H1 (cell line): ENCODE data around the gene ANKRD29. TPM values are rescaled to one million over a fixed set of nuclear protein-coding genes. Genes with fewer than 3 reads are reported as not detected.

ENCODE experiments used
- CTCF ChIA-PET: fragments of 300-600 bp; sonication (Branson Sonifier 250); formaldehyde crosslinking; loops from one replicate; lab custom pipeline; 2021; ENCODE audit not compliant: partially characterized antibody; lab: Charles Lee
- POLR2A ChIA-PET: fragments of 300-600 bp; sonication (Branson Sonifier 250); formaldehyde crosslinking; loops from one replicate; lab custom pipeline; 2021; ENCODE audit warnings: inconsistent platforms; ENCODE audit not compliant: partially characterized antibody; lab: Charles Lee
- DNase-seq, 2 experiments: peaks; one replicate each; pipeline versions ENCODE4 v3.0.0 to v3.0.0-alpha.2; 2010 to 2022; ENCODE audit warnings: low spot score in 2 of 2, low read depth in 1 of 2, mixed read lengths in 1 of 2
- FAIRE-seq: peaks from 2 replicates; lab custom pipeline; 2011; peaks lifted over from hg19 to GRCh38; lab: Jason Lieb, UNC
- H2AFZ ChIP-seq: 2 replicates; pipeline ENCODE4 v1.8.1; 2012; ENCODE audit warnings: low read length, inconsistent platforms
- H2AK5ac ChIP-seq: 2 replicates; pipeline ENCODE4 v1.6.1; 2013; ENCODE audit warnings: low read depth, low read length
- H2BK120ac ChIP-seq: replicated peaks from 2 replicates; pipeline ENCODE3; 2013; ENCODE audit warnings: low read depth, low read length, inconsistent platforms
- H2BK12ac ChIP-seq: 2 replicates; pipeline ENCODE4 v1.6.1; 2013; ENCODE audit warnings: low read depth, low read length
- H2BK15ac ChIP-seq: 2 replicates; pipeline ENCODE4 v1.6.1; 2013; ENCODE audit warnings: low read length
- H2BK20ac ChIP-seq: 2 replicates; pipeline ENCODE4 v1.6.1; 2013; ENCODE audit warnings: low read length
- H2BK5ac ChIP-seq: 2 replicates; pipeline ENCODE4 v1.6.1; 2013; ENCODE audit warnings: low read depth, low read length
- H3K14ac ChIP-seq: 2 replicates; pipeline ENCODE4 v1.6.1; 2013; ENCODE audit warnings: inconsistent platforms; ENCODE audit not compliant: insufficient read length
- H3K18ac ChIP-seq: 2 replicates; pipeline ENCODE4 v1.6.1; 2013; ENCODE audit warnings: low read length; ENCODE audit errors: extremely low read depth
- H3K23ac ChIP-seq: 2 replicates; pipeline ENCODE4 v1.6.1; 2013; ENCODE audit warnings: inconsistent platforms; ENCODE audit not compliant: insufficient read length
- H3K23me2 ChIP-seq: 2 replicates; pipeline ENCODE4 v1.6.1; 2013; ENCODE audit warnings: low read depth, low read length
- H3K27ac ChIP-seq: 2 replicates; pipeline ENCODE4 v1.6.1; 2011; ENCODE audit warnings: low read depth, low read length, inconsistent platforms
- H3K27me3 ChIP-seq, 4 experiments: replicated peaks in 1 of 4; 1 replicate in 1 of 4; 2 replicates in 3 of 4; pipeline versions ENCODE4 v1.6.1 to v1.8.1; 2011 to 2013; ENCODE audit warnings: low read length in 3 of 4, mild to moderate bottlenecking in 3 of 4, inconsistent platforms in 2 of 4, mixed read lengths in 2 of 4, moderate library complexity in 1 of 4; ENCODE audit not compliant: control insufficient read depth in 3 of 4, insufficient read depth in 3 of 4; ENCODE audit errors: extremely low read depth in 1 of 4
- H3K36me3 ChIP-seq, 4 experiments: 2 replicates each; pipeline versions ENCODE4 v1.6.1 to v1.8.1; 2011 to 2013; ENCODE audit warnings: mild to moderate bottlenecking in 4 of 4, low read length in 3 of 4, moderate library complexity in 2 of 4, control low read depth in 1 of 4, inconsistent platforms in 1 of 4; ENCODE audit not compliant: insufficient read depth in 4 of 4, control insufficient read depth in 2 of 4
- H3K4ac ChIP-seq: replicated peaks from 2 replicates; pipeline ENCODE3; 2013; ENCODE audit warnings: low read length, low read depth, mixed read lengths, inconsistent platforms; ENCODE audit not compliant: insufficient read length
- H3K4me1 ChIP-seq, 4 experiments: replicated peaks in 1 of 4; 1 replicate in 1 of 4; 2 replicates in 3 of 4; pipeline versions ENCODE4 v1.6.1 to v1.8.1; 2011 to 2013; ENCODE audit warnings: low read length in 3 of 4, inconsistent platforms in 2 of 4, mixed read lengths in 1 of 4; ENCODE audit not compliant: insufficient read depth in 4 of 4, control insufficient read depth in 3 of 4
- H3K4me2 ChIP-seq, 2 experiments: 2 replicates each; pipeline versions ENCODE4 v1.6.1 to v1.8.1; 2011 to 2013; ENCODE audit warnings: low read depth in 2 of 2, low read length in 2 of 2, control low read depth in 1 of 2, inconsistent platforms in 1 of 2, mild to moderate bottlenecking in 1 of 2; ENCODE audit not compliant: insufficient read depth in 1 of 2
- H3K4me3 ChIP-seq, 4 experiments: fragments of 200-600, 300-600 bp in 1 of 4; sonication (generic), shearing (Covaris generic), sonication (Bioruptor Twin) in 1 of 4; 2 replicates each; pipeline versions ENCODE4 v1.5.1 to v1.8.1; 2011 to 2016; ENCODE audit warnings: low read length in 4 of 4, low read depth in 3 of 4, control low read depth in 2 of 4, inconsistent platforms in 2 of 4, mild to moderate bottlenecking in 2 of 4, mixed read lengths in 1 of 4, moderate library complexity in 1 of 4; ENCODE audit not compliant: insufficient read depth in 2 of 4; ENCODE audit errors: extremely low read depth in 1 of 4
- H3K56ac ChIP-seq: replicated peaks from 2 replicates; pipeline ENCODE3; 2013; ENCODE audit warnings: low read depth, mild to moderate bottlenecking, mixed read lengths, low read length, inconsistent platforms; ENCODE audit not compliant: insufficient read length
- H3K79me1 ChIP-seq: 2 replicates; pipeline ENCODE4 v1.6.1; 2013; ENCODE audit warnings: low read depth, low read length, control low read depth
- H3K79me2 ChIP-seq, 2 experiments: 2 replicates each; pipeline versions ENCODE4 v1.6.1 to v1.8.1; 2012 to 2013; ENCODE audit warnings: low read length in 2 of 2, mild to moderate bottlenecking in 2 of 2, inconsistent platforms in 1 of 2; ENCODE audit not compliant: insufficient read depth in 2 of 2, control insufficient read depth in 1 of 2
- H3K9ac ChIP-seq, 4 experiments: replicated peaks in 1 of 4; 1 replicate in 1 of 4; 2 replicates in 3 of 4; pipeline versions ENCODE4 v1.6.1 to v1.8.1; 2011 to 2013; ENCODE audit warnings: low read depth in 3 of 4, low read length in 3 of 4, control low read depth in 2 of 4, mild to moderate bottlenecking in 2 of 4, moderate library complexity in 2 of 4, inconsistent platforms in 1 of 4; ENCODE audit errors: extremely low read depth in 1 of 4
- H3K9me3 ChIP-seq, 2 experiments: 2 replicates each; pipeline versions ENCODE4 v1.6.1 to v1.8.1; 2012 to 2013; ENCODE audit warnings: mild to moderate bottlenecking in 2 of 2, moderate library complexity in 2 of 2, control low read depth in 1 of 2, inconsistent platforms in 1 of 2, low read depth in 1 of 2, low read length in 1 of 2, mixed read lengths in 1 of 2; ENCODE audit not compliant: insufficient read depth in 2 of 2
- H4K20me1 ChIP-seq, 2 experiments: replicated peaks in 1 of 2; 2 replicates each; pipeline versions ENCODE3 to v1.8.1; 2011 to 2013; ENCODE audit warnings: inconsistent platforms in 2 of 2, low read length in 2 of 2, mild to moderate bottlenecking in 1 of 2; ENCODE audit not compliant: insufficient read depth in 2 of 2, control insufficient read depth in 1 of 2
- H4K5ac ChIP-seq: 2 replicates; pipeline ENCODE4 v1.6.1; 2013; ENCODE audit warnings: low read length, low read depth, mixed read lengths, inconsistent platforms; ENCODE audit not compliant: insufficient read length
- H4K8ac ChIP-seq: 2 replicates; pipeline ENCODE4 v1.8.0; 2013; ENCODE audit warnings: mild to moderate bottlenecking, moderate library complexity, low read length, inconsistent platforms; ENCODE audit not compliant: insufficient read depth; ENCODE audit errors: extremely low read depth
- H4K91ac ChIP-seq: replicated peaks from 2 replicates; pipeline ENCODE3; 2013; ENCODE audit warnings: low read length, mixed read lengths, inconsistent platforms; ENCODE audit not compliant: insufficient read length
- ASH2L ChIP-seq: fragments of 200-600, 300-600 bp; sonication (generic); IDR thresholded peaks from one replicate; pipeline ENCODE4 v1.7.1; 2017; ENCODE audit warnings: low read length
- BACH1 ChIP-seq: IDR thresholded peaks from 2 replicates; pipeline ENCODE4 v1.6.1; 2012; ENCODE audit warnings: low read length, improper control_type of control experiment
- CBX8 ChIP-seq: fragments of 300-800, 300-1000 bp; sonication (generic); IDR thresholded peaks from 2 replicates; pipeline ENCODE4 v1.7.1; 2016; ENCODE audit warnings: low read depth, low read length, borderline replicate concordance
- CHD1 ChIP-seq: IDR thresholded peaks from 2 replicates; pipeline ENCODE4 v1.6.1; 2012; ENCODE audit warnings: low read depth, low read length, improper control_type of control experiment
- E2F6 ChIP-seq: IDR thresholded peaks from 2 replicates; pipeline ENCODE4 v1.6.1; 2012; ENCODE audit warnings: inconsistent platforms
- JUN ChIP-seq: IDR thresholded peaks from 2 replicates; pipeline ENCODE4 v1.6.1; 2011; ENCODE audit warnings: low read depth, mild to moderate bottlenecking, improper control_type of control experiment, low read length
- SRF ChIP-seq: IDR thresholded peaks from 2 replicates; pipeline ENCODE4 v1.6.1; 2011; ENCODE audit warnings: mild to moderate bottlenecking, low read depth, low read length, moderate library complexity
- TBP ChIP-seq: IDR thresholded peaks from 2 replicates; pipeline ENCODE4 v1.6.1; 2011; ENCODE audit warnings: low read depth, low read length, improper control_type of control experiment
- WGBS, 2 experiments: shearing (Covaris generic) in 1 of 2; methylation state at CpG; one replicate each; pipeline versions ENCODE4 v1.1.6 to v1.1.7; 2013 to 2015; ENCODE audit warnings: low lambda C conversion rate in 2 of 2, mixed read lengths in 2 of 2, inconsistent platforms in 1 of 2, low coverage in 1 of 2, missing lambda C conversion rate in 1 of 2; ENCODE audit not compliant: insufficient replicate concordance in 2 of 2, insufficient coverage in 1 of 2, insufficient read length in 1 of 2; ENCODE audit errors: extremely low coverage in 1 of 2, missing lambda C conversion rate in 1 of 2; 5-methylcytosine and 5-hydroxymethylcytosine counted together
- polyA plus RNA-seq, 7 experiments: library from polyadenylated mRNA; depleted of rRNA in 3 of 7; stranded (reverse) in 5 of 7; unstranded in 2 of 7; fragments of >200 nt in 5 of 7; fragments of 200-250 nt in 2 of 7; gene quantifications; 1 replicate in 5 of 7; 2 replicates in 1 of 7; 4 replicates in 1 of 7; pipeline versions ENCODE4 v1.2.1 to v1.2.3, GENCODE V29; 2011 to 2013; ENCODE audit warnings: missing spikeins in 2 of 7, mixed read lengths in 2 of 7
- total RNA-seq: library from RNA; stranded (reverse); fragmentation: NEBNext Ultra II Directional; extraction: Animal tissue kit (Norgen Biotek cat#: 25700); gene quantifications from 2 replicates; pipeline ENCODE4 v1.2.1, GENCODE V29; 2021

ANKRD29 gene
- total and polyA plus RNA-seq, 2 of the 8 experiments (the other 6 are each of a cell fraction or from before 2014, with no cell fraction given), result 3.0 to 7.3 TPM

DNA sequence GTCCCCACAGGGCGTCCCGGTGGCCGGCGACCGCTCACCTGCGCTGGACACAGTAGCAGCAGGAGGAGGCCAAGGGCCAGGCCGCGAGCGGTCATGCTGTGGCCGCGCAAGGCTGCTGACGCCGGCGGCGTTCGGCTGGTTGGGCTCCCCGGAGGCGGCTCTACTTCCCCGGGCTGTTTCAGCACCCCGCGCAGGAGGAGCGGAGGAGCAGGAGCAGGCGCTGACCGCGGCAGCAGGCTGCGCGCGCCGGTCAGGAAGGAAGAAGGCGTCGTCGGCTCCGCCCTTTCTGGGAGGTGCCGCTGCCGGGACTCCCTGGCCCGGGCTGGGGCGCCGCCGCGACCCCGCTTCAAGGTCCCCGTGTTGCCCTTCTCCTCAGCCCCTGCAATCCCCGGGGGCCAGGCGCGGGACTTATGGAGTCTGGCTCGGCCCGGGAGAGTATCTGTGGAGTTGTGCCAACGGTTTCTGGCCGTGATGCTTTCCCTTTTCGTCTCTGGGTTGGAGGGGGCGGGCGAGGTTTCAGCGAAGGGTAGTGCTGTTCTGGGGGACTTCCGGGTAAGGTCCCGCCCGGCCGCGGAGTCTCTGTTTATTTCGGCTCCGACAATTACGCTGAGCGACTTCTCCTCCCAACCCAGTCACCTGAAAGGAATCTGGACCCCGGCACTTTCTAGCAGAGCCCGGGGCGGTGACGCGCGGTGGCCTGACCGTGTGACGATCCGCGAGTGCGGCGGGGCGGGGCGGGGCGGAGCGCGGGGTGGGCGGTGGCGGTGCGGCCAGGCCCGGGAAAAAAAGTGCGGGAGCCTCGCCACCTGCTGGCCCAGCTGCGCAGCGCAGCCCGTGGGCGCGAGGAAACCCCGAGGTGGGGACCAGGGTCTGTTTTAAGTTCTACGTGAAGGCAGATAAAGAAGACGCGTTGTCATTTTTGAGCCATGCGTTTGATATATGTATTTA lies 76.2 kb downstream of the ANKRD29 start, which contains the start of gene NPC1:
Gene NPC1, minus strand, starts transcription at position 258 of the 948 bp plus-strand sequence. Its CDS starts 163 bp downstream, at position 95.
- POLR2A ChIA-PET, result interaction anchor here (1.0 to 1.5 kb wide), 3 partner anchors 11 to 88 kb away, joined by 3 to 4 read pairs (median 3); no protein-coding TSS in a partner anchor
- peaks cover 0 to 39% of the 10 kb centered on the region in 2 experiments; a peak in 2 of 4 replicates for H3K79me2 ChIP-seq
- no peaks in the 10 kb centered on the region for H3K36me3 ChIP-seq
- peak within 1 kb of the TSS; percentile 89 for H3K14ac ChIP-seq
- peaks cover 10% of the 10 kb centered on the region for H3K79me1 ChIP-seq
- H3K27ac ChIP-seq, result peak within 1 kb of the TSS; percentile 95
- peak within 1 kb of the TSS; percentile 92 for H2BK12ac ChIP-seq
- H4K5ac ChIP-seq, result peak within 1 kb of the TSS; percentile 98
- H3K23ac ChIP-seq, result no peak within 1 kb of the TSS
- H3K4me2 ChIP-seq, result peak within 1 kb of the TSS; percentile 75 to 97
- H2AK5ac ChIP-seq, result no peak within 1 kb of the TSS
- CTCF ChIA-PET, result interaction anchor here (0.6 to 1.9 kb wide), 5 partner anchors 36 to 336 kb away, joined by 3 to 5 read pairs (median 3); no protein-coding TSS in a partner anchor
- peak within 1 kb of the TSS; percentile 97 for H4K8ac ChIP-seq
- H2AFZ ChIP-seq, result peak within 1 kb of the TSS; percentile 52
- peak within 1 kb of the TSS; percentile 91 for H2BK5ac ChIP-seq
- FAIRE-seq, result no peak
- H4K20me1 ChIP-seq, result no peaks in the 10 kb centered on the region
- peak within 1 kb of the TSS; percentile 72; the same call in 1 of the 2 replicates for H2BK20ac ChIP-seq
- WGBS, 2 experiments, result 2% methylated on average over 41 of the region's 95 CpGs; no CpG with 5 or more reads in 1 of the 2 experiments
- H3K56ac ChIP-seq, result peak within 1 kb of the TSS; percentile 98
- H3K18ac ChIP-seq, result peak within 1 kb of the TSS; percentile 99
- H3K9me3 ChIP-seq, result no peaks in the 10 kb centered on the region
- H3K4me3 ChIP-seq, result peak within 1 kb of the TSS; percentile 86 to 96 (median 90)
- H3K4me1 ChIP-seq, result peaks cover 0 to 3% (median 1%) of the 10 kb centered on the region in 4 experiments; a peak in 2 of 7 replicates
- H3K4ac ChIP-seq, result peak within 1 kb of the TSS; percentile 27
- peak within 1 kb of the TSS; percentile 77 to 95 (median 86) for H3K9ac ChIP-seq
- peaks cover 0 to 2% (median 0%) of the 10 kb centered on the region in 4 experiments; a peak in 1 of 7 replicates for H3K27me3 ChIP-seq
- H4K91ac ChIP-seq, result peak within 1 kb of the TSS; percentile 91
- peak; percentile 60 to 94 for DNase-seq
- H3K23me2 ChIP-seq, result peaks cover 9% of the 10 kb centered on the region
- peak within 1 kb of the TSS; percentile 75 for H2BK120ac ChIP-seq
- H2BK15ac ChIP-seq, result peak within 1 kb of the TSS; percentile 89; the same call in 1 of the 2 replicates
- TF ChIP-seq CBX8, result no peak
- TF ChIP-seq E2F6, result peak; percentile 86
- peak; percentile 32 for TF ChIP-seq TBP
- peak; percentile 32; the same call in 1 of the 2 replicates for TF ChIP-seq BACH1
- TF ChIP-seq ASH2L, result peak; percentile 95
- no peak for TF ChIP-seq CHD1
- TF ChIP-seq SRF, result no peak
- no peak for TF ChIP-seq JUN
